Activated T-cell treated with anti-CD3 and anti-CD28 coated beads, Interleukin-2, amount 50 U/mL, for 4 hours (primary cell): ENCODE data around the gene RETREG1. TPM values are rescaled to one million over a fixed set of nuclear protein-coding genes. Genes with fewer than 3 reads are reported as not detected.
"Not testable (repeated sequence)": the region's sequence is repeated elsewhere in the genome, so short reads cannot be mapped to it uniquely, and the experiment has no call there.

ENCODE experiments used
- ATAC-seq, 2 donors: fragments of 200-7000 bp; cut with Tn5 transposase; one replicate each; pipeline ENCODE4 v1.10.0; 2021
- DNase-seq: peaks from one replicate; pipeline ENCODE4 v3.0.0-alpha.2; 2020
- H3K27me3 Mint-ChIP-seq: one replicate; pipeline ENCODE4 v1.8.0; 2021; ENCODE audit warnings: low read depth, mixed read lengths
- H3K36me3 Mint-ChIP-seq: one replicate; pipeline ENCODE4 v1.8.0; 2022; ENCODE audit warnings: mixed read lengths; ENCODE audit not compliant: insufficient read depth
- H3K4me1 Mint-ChIP-seq: one replicate; pipeline ENCODE4 v1.8.0; 2021; ENCODE audit warnings: low read depth, mixed read lengths
- H3K4me3 Mint-ChIP-seq: one replicate; pipeline ENCODE4 v1.8.0; 2021; ENCODE audit warnings: mild to moderate bottlenecking, moderate library complexity, mixed read lengths
- H3K9me3 Mint-ChIP-seq: one replicate; pipeline ENCODE4 v1.8.0; 2021; ENCODE audit warnings: mixed read lengths
- total RNA-seq, 3 donors: library from RNA; stranded (reverse); gene quantifications; one replicate each; pipeline ENCODE4 v1.2.1, GENCODE V29; 2021

Gene RETREG1
- total RNA-seq, 3 donors from 2014 or later = 9.6 to 12.2 (median 10.1) TPM

- peaks cover 40% of the 10 kb centered on the region for H3K4me1 Mint-ChIP-seq
- no peak overlapping the region for H3K4me3 Mint-ChIP-seq
- no peaks in the 10 kb centered on the region for H3K9me3 Mint-ChIP-seq
- peaks cover 56% of the 10 kb centered on the region for H3K36me3 Mint-ChIP-seq
- ATAC-seq (no peak), DNase-seq (no peak)
- H3K27me3 Mint-ChIP-seq = no peaks in the 10 kb centered on the region
Measured at GRCh38 chr5:16453609-16454008, 163.2 kb downstream of the RETREG1 start.

GRCh38 chr5:16450163-16450562 is 166.6 kb downstream of the RETREG1 start:
- DNase-seq (no peak), ATAC-seq (no peak)
- no peak overlapping the region for H3K4me3 Mint-ChIP-seq
- H3K9me3 Mint-ChIP-seq = no peaks in the 10 kb centered on the region
- H3K27me3 Mint-ChIP-seq = no peaks in the 10 kb centered on the region
- peaks cover 11% of the 10 kb centered on the region for H3K4me1 Mint-ChIP-seq
- H3K36me3 Mint-ChIP-seq = peaks cover 50% of the 10 kb centered on the region

GRCh38 chr5:16446993-16447392 is 169.8 kb downstream of the RETREG1 start:
- H3K9me3 Mint-ChIP-seq = no peaks in the 10 kb centered on the region
- ATAC-seq (no peak), DNase-seq (no peak)
- peaks cover 43% of the 10 kb centered on the region for H3K36me3 Mint-ChIP-seq
- no peaks in the 10 kb centered on the region for H3K4me1 Mint-ChIP-seq
- no peaks in the 10 kb centered on the region for H3K27me3 Mint-ChIP-seq
- no peak overlapping the region for H3K4me3 Mint-ChIP-seq

GRCh38 chr5:16437977-16438376 is 178.8 kb downstream of the RETREG1 start:
- Mint-ChIP-seq H3K36me3 (peaks cover 3% of the 10 kb centered on the region), H3K9me3 (no peaks in the 10 kb centered on the region), H3K4me1 (no peaks in the 10 kb centered on the region), H3K27me3 (peaks cover 10% of the 10 kb centered on the region), H3K4me3 (no peak overlapping the region)
- DNase-seq = no peak
- no peak for ATAC-seq

GRCh38 chr5:16436065-16436682 is 180.6 kb downstream of the RETREG1 start:
- not testable (repeated sequence) for H3K27me3 Mint-ChIP-seq, H3K9me3 Mint-ChIP-seq, H3K4me1 Mint-ChIP-seq, ATAC-seq, H3K36me3 Mint-ChIP-seq, DNase-seq, H3K4me3 Mint-ChIP-seq

- DNase-seq = no peak
- Mint-ChIP-seq H3K4me1 (no peaks in the 10 kb centered on the region), H3K36me3 (no peaks in the 10 kb centered on the region), H3K9me3 (no peaks in the 10 kb centered on the region), H3K4me3 (no peak overlapping the region), H3K27me3 (peaks cover 11% of the 10 kb centered on the region)
- ATAC-seq = no peak
Measured at GRCh38 chr5:16431490-16431889, 185.3 kb downstream of the RETREG1 start.

- DNase-seq (no peak), ATAC-seq (no peak)
- Mint-ChIP-seq H3K36me3 (no peaks in the 10 kb centered on the region), H3K4me3 (no peak overlapping the region), H3K9me3 (no peaks in the 10 kb centered on the region), H3K27me3 (peaks cover 11% of the 10 kb centered on the region), H3K4me1 (no peaks in the 10 kb centered on the region)
Measured at GRCh38 chr5:16430349-16431089, 186.3 kb downstream of the RETREG1 start.

GRCh38 chr5:16428359-16428758 is 188.4 kb downstream of the RETREG1 start:
- no peaks in the 10 kb centered on the region for H3K36me3 Mint-ChIP-seq
- no peak overlapping the region for H3K4me3 Mint-ChIP-seq
- no peak for DNase-seq
- no peaks in the 10 kb centered on the region for H3K9me3 Mint-ChIP-seq
- ATAC-seq = no peak
- peaks cover 5% of the 10 kb centered on the region for H3K27me3 Mint-ChIP-seq
- no peaks in the 10 kb centered on the region for H3K4me1 Mint-ChIP-seq

GRCh38 chr5:16427587-16427986 is 189.2 kb downstream of the RETREG1 start:
- Mint-ChIP-seq H3K4me1 (no peaks in the 10 kb centered on the region), H3K9me3 (no peaks in the 10 kb centered on the region)

More at GRCh38 chr5:16427587-16427986, 189.2 kb downstream of the RETREG1 start:
- DNase-seq (no peak), ATAC-seq (no peak)
- Mint-ChIP-seq H3K4me3 (no peak overlapping the region), H3K36me3 (no peaks in the 10 kb centered on the region), H3K27me3 (peaks cover 11% of the 10 kb centered on the region)

Other genes with a start within 250 kb of the RETREG1 start
- gene ZNF622, start 151.2 kb downstream of the RETREG1 start, total RNA-seq = 10 to 100 TPM; 59.3 to 63.5 (median 63.4) TPM